NCI-H1417 (cell line): ENCODE results near the gene DENND2A.
"Not testable (repeated sequence)": the region's sequence is repeated elsewhere in the genome, so short reads cannot be mapped to it uniquely, and the experiment has no call there.

Experiments
- DNase-seq, 3 experiments: peaks; one replicate each; lab custom pipeline; 2025; lab: John Stamatoyannopoulos, UW

The DENND2A gene

GRCh38 chr7:140506788-140507464, 133.7 kb downstream of the DENND2A start:
- peak; percentile 94 to 99 (median 97) for DNase-seq

- no peak for DNase-seq
Measured at GRCh38 chr7:140501966-140502365, 138.6 kb downstream of the DENND2A start.

GRCh38 chr7:140497807-140498206, 142.8 kb downstream of the DENND2A start:
- not testable (repeated sequence) for DNase-seq

GRCh38 chr7:140497241-140497769, 143.3 kb downstream of the DENND2A start:
- no peak for DNase-seq

GRCh38 chr7:140495514-140496097, 145.0 kb downstream of the DENND2A start:
- DNase-seq: no peak

GRCh38 chr7:140494867-140495266, 145.7 kb downstream of the DENND2A start:
- DNase-seq: no peak

- no peak for DNase-seq
Measured at GRCh38 chr7:140489026-140489359, 151.6 kb downstream of the DENND2A start.

- no peak for DNase-seq
Measured at GRCh38 chr7:140485500-140486265, 154.9 kb downstream of the DENND2A start.

- DNase-seq: no peak
Measured at GRCh38 chr7:140484951-140485499, 155.6 kb downstream of the DENND2A start.

GRCh38 chr7:140484479-140484878, 156.1 kb downstream of the DENND2A start:
- no peak for DNase-seq

- no peak for DNase-seq
Measured at GRCh38 chr7:140479739-140480084, 160.9 kb downstream of the DENND2A start.

GRCh38 chr7:140479062-140479738, 161.4 kb downstream of the DENND2A start, which contains the start of gene MKRN1:
Gene MKRN1, minus strand, starts transcription at chr7:140479505. Its CDS starts 161 bp downstream, at chr7:140479344.
- peak; percentile 99 to 100 (median 99) for DNase-seq

- DNase-seq: peak; percentile 63 to 91 (median 85)
Measured at GRCh38 chr7:140478246-140479061, 162.2 kb downstream of the DENND2A start.

- no peak for DNase-seq
Measured at GRCh38 chr7:140476698-140477261, 163.8 kb downstream of the DENND2A start.

- peak; percentile 63 to 87 (median 69) for DNase-seq
Measured at GRCh38 chr7:140475747-140476333, 164.8 kb downstream of the DENND2A start.
